Liver (tissue), 9 donors: ENCODE data around the gene LILRA6. TPM values are rescaled to one million over a fixed set of nuclear protein-coding genes. Genes with fewer than 3 reads are reported as not detected.
"Not testable (repeated sequence)": the region's sequence is repeated elsewhere in the genome, so short reads cannot be mapped to it uniquely, and the experiment has no call there.

Experiments used
- DNase-seq: peaks from one replicate; pipeline ENCODE4 v3.0.0-alpha.2; 2017; ENCODE audit warnings: low spot score
- H3K27ac ChIP-seq, 2 donors: one replicate each; pipeline ENCODE4 v1.7.0; 2013; ENCODE audit warnings: inconsistent platforms in 2 of 2, low read length in 2 of 2, control low read depth in 1 of 2, low read depth in 1 of 2, mild to moderate bottlenecking in 1 of 2
- H3K27me3 ChIP-seq, 4 donors: one replicate each; pipeline versions ENCODE4 v1.6.1 to v1.7.0; 2013; ENCODE audit warnings: low read length in 3 of 4, inconsistent platforms in 1 of 4, mild to moderate bottlenecking in 1 of 4, moderate library complexity in 1 of 4; ENCODE audit not compliant: control insufficient read depth in 4 of 4, insufficient read depth in 4 of 4
- H3K36me3 ChIP-seq, 4 donors: one replicate each; pipeline versions ENCODE4 v1.6.1 to v1.7.0; 2013; ENCODE audit warnings: low read length in 3 of 4, mild to moderate bottlenecking in 3 of 4, low read depth in 1 of 4, moderate library complexity in 1 of 4; ENCODE audit not compliant: control insufficient read depth in 4 of 4, insufficient read depth in 3 of 4
- H3K4me1 ChIP-seq, 4 donors: one replicate each; pipeline versions ENCODE4 v1.6.1 to v1.7.0; 2013; ENCODE audit warnings: low read length in 3 of 4, mild to moderate bottlenecking in 3 of 4, moderate library complexity in 1 of 4; ENCODE audit not compliant: control insufficient read depth in 4 of 4, insufficient read depth in 4 of 4
- H3K4me3 ChIP-seq, 3 donors: one replicate each; pipeline versions ENCODE4 v1.6.1 to v1.7.0; 2013; ENCODE audit warnings: low read length in 3 of 3, control low read depth in 1 of 3, low read depth in 1 of 3, mild to moderate bottlenecking in 1 of 3
- H3K9ac ChIP-seq, 2 donors: one replicate each; pipeline ENCODE4 v1.7.0; 2013; ENCODE audit warnings: low read length in 2 of 2, mild to moderate bottlenecking in 2 of 2, moderate library complexity in 2 of 2, control low read depth in 1 of 2, low read depth in 1 of 2
- H3K9me3 ChIP-seq, 4 donors: one replicate each; pipeline versions ENCODE4 v1.6.1 to v1.7.0; 2013; ENCODE audit warnings: low read length in 3 of 4; ENCODE audit not compliant: control insufficient read depth in 4 of 4
- ATF3 ChIP-seq: IDR thresholded peaks from 2 replicates; pipeline ENCODE4 v1.6.1; 2016; ENCODE audit warnings: antibody characterized with exemption
- EGR1 ChIP-seq, 2 donors: IDR thresholded peaks; 2 replicates each; pipeline ENCODE4 v1.6.1; 2016 to 2018; ENCODE audit warnings: antibody characterized with exemption in 2 of 2, low read depth in 2 of 2
- FOXA1 ChIP-seq: IDR thresholded peaks from 2 replicates; pipeline ENCODE4 v1.6.1; 2016; ENCODE audit warnings: antibody characterized with exemption
- FOXA2 ChIP-seq: IDR thresholded peaks from 2 replicates; pipeline ENCODE4 v1.6.1; 2016; ENCODE audit warnings: antibody characterized with exemption
- GABPA ChIP-seq, 2 donors: IDR thresholded peaks in 1 of 2; conservative IDR thresholded peaks in 1 of 2; 2 replicates each; pipeline ENCODE4 v1.6.1; 2016; ENCODE audit warnings: antibody characterized with exemption in 2 of 2, mild to moderate bottlenecking in 1 of 2, moderate library complexity in 1 of 2
- HNF4A ChIP-seq, 2 donors: conservative IDR thresholded peaks; 2 replicates each; pipeline ENCODE4 v1.6.1; 2016; ENCODE audit warnings: antibody characterized with exemption in 2 of 2, mild to moderate bottlenecking in 2 of 2
- HNF4G ChIP-seq: IDR thresholded peaks from 2 replicates; pipeline ENCODE4 v1.6.1; 2016; ENCODE audit warnings: antibody characterized with exemption
- JUND ChIP-seq, 2 donors: IDR thresholded peaks; 2 replicates each; pipeline ENCODE4 v1.6.1; 2016; ENCODE audit warnings: antibody characterized with exemption in 2 of 2
- NR2F2 ChIP-seq: IDR thresholded peaks from 2 replicates; pipeline ENCODE4 v1.6.1; 2016; ENCODE audit warnings: antibody characterized with exemption
- RAD21 ChIP-seq, 2 donors: IDR thresholded peaks; 2 replicates each; pipeline ENCODE4 v1.6.1; 2016; ENCODE audit warnings: antibody characterized with exemption in 2 of 2, mild to moderate bottlenecking in 2 of 2
- REST ChIP-seq: IDR thresholded peaks from 2 replicates; pipeline ENCODE4 v1.6.1; 2016; ENCODE audit warnings: antibody characterized with exemption, mild to moderate bottlenecking
- RXRA ChIP-seq, 2 donors: IDR thresholded peaks; 2 replicates each; pipeline ENCODE4 v1.6.1; 2017 to 2018; ENCODE audit warnings: antibody characterized with exemption in 2 of 2, mild to moderate bottlenecking in 1 of 2
- SP1 ChIP-seq: IDR thresholded peaks from 2 replicates; pipeline ENCODE4 v1.6.1; 2018; ENCODE audit warnings: antibody characterized with exemption, mild to moderate bottlenecking
- TAF1 ChIP-seq: conservative IDR thresholded peaks from 2 replicates; pipeline ENCODE4 v1.6.1; 2016; ENCODE audit warnings: antibody characterized with exemption, mild to moderate bottlenecking
- YY1 ChIP-seq: IDR thresholded peaks from 2 replicates; pipeline ENCODE4 v1.6.1; 2016; ENCODE audit warnings: antibody characterized with exemption, mild to moderate bottlenecking
- ZBTB33 ChIP-seq: IDR thresholded peaks from 2 replicates; pipeline ENCODE4 v1.6.1; 2016; ENCODE audit warnings: antibody characterized with exemption
- WGBS: extraction: QIAGEN DNeasy Blood & Tissue Kit; methylation state at CpG from one replicate; pipeline ENCODE4 v1.1.7; 2013; 5-methylcytosine and 5-hydroxymethylcytosine counted together
- polyA plus RNA-seq, 2 donors: library from polyadenylated mRNA; stranded (reverse) in 1 of 2; unstranded in 1 of 2; fragments of 200-250 nt in 1 of 2; fragments of >200 nt in 1 of 2; fragmentation: Nextera tagmentation in 1 of 2; extraction: Ambion mirVana in 1 of 2; gene quantifications; one replicate each; pipeline versions ENCODE4 v1.2.1 to v1.2.3, GENCODE V29; 2013 to 2015
- total RNA-seq, 2 donors: library from RNA; depleted of rRNA; stranded (reverse); fragments of >200 nt; gene quantifications; one replicate each; pipeline ENCODE4 v1.2.3, GENCODE V29; 2014
- TF ChIP-seq, protein P1 (sequence below): fragments of 150-350 bp; IDR thresholded peaks from 2 replicates; pipeline ENCODE4 v1.5.1; 2017; ENCODE audit warnings: improper control_type of control experiment, low read depth, low read length; ENCODE audit not compliant: missing input control
- TF ChIP-seq, protein P2 (sequence below): IDR thresholded peaks from 2 replicates; pipeline ENCODE4 v1.6.1; 2016; ENCODE audit warnings: antibody characterized with exemption
- donor health status: healthy.
- donor health status: healthy.
- donor health status: healthy.
- donor health status: healthy.
- donor health status: healthy.

LILRA6 gene
- total and polyA plus RNA-seq, 4 donors, result 1.0 to 2.8 (median 1.7) TPM

DNA sequence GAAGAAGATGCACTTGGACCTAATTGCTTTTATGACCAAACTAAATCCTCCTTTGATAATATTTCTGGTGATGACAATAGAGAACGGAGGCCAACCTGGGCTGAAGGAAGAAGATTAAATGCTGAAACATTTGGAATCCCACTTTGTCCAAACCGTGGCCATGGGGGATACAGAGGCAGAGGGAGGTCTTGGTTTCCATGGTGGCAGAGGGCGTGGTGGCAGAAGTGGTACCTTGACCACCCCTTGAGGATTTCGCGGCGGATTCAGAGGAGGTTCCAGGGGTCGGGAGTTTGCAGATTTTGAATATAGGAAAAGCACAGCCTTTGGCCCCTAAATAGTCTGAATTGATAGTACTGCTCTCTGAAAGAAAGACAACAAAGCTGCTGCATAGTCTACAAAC lies 12.6 kb downstream of the LILRA6 start:
- H3K4me3 ChIP-seq, result no peak overlapping the region
- no peaks in the 10 kb centered on the region for H3K36me3 ChIP-seq
- no peaks in the 10 kb centered on the region for H3K4me1 ChIP-seq
- DNase-seq, result no peak
- WGBS, result 84% methylated on average over 7 of the region's 7 CpGs
- no peaks in the 10 kb centered on the region for H3K9me3 ChIP-seq
- TF ChIP-seq, protein P1, sequence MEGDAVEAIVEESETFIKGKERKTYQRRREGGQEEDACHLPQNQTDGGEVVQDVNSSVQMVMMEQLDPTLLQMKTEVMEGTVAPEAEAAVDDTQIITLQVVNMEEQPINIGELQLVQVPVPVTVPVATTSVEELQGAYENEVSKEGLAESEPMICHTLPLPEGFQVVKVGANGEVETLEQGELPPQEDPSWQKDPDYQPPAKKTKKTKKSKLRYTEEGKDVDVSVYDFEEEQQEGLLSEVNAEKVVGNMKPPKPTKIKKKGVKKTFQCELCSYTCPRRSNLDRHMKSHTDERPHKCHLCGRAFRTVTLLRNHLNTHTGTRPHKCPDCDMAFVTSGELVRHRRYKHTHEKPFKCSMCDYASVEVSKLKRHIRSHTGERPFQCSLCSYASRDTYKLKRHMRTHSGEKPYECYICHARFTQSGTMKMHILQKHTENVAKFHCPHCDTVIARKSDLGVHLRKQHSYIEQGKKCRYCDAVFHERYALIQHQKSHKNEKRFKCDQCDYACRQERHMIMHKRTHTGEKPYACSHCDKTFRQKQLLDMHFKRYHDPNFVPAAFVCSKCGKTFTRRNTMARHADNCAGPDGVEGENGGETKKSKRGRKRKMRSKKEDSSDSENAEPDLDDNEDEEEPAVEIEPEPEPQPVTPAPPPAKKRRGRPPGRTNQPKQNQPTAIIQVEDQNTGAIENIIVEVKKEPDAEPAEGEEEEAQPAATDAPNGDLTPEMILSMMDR, result no peak
- TF ChIP-seq SP1 (no peak), YY1 (no peak), GABPA (IDR thresholded peaks at IDR 0.05 in 1 of 2, conservative IDR thresholded peaks at IDR 0.05 in 1 of 2) (no peak), FOXA2 (no peak), RXRA (IDR thresholded peaks at IDR 0.05) (no peak), FOXA1 (no peak), ZBTB33 (no peak), ATF3 (no peak), JUND (IDR thresholded peaks at IDR 0.05) (no peak), REST (no peak), RAD21 (IDR thresholded peaks at IDR 0.05) (no peak), HNF4A (conservative IDR thresholded peaks at IDR 0.05) (no peak), NR2F2 (no peak), EGR1 (IDR thresholded peaks at IDR 0.05; ENCODE audit: low read depth in 2 of 2) (no peak), TAF1 (no peak)
- TF ChIP-seq, protein P2, sequence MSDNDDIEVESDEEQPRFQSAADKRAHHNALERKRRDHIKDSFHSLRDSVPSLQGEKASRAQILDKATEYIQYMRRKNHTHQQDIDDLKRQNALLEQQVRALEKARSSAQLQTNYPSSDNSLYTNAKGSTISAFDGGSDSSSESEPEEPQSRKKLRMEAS, result no peak
- no peak overlapping the region for H3K9ac ChIP-seq
- H3K27me3 ChIP-seq, result peaks cover 0 to 3% (median 0%) of the 10 kb centered on the region in 4 donors
- no peak overlapping the region for H3K27ac ChIP-seq

DNA sequence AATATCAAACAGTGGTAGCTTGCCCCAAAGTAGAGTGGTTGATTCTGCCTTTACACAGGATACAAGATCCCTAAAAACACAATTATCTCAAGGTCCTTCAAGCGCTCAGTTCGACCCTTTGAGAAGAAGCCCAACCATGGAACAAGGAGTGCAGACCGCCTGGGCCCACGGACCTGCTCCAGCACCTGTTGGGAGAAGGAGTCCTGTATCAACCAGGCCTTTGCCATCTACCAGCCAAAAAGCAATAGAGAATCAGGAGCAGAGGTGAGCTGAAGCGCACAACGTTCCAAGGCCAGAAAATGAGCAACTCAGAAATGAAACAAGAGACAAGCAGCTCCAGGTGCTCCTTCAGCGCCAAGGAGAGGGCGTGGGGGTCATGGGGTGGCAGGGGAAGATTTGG lies 13.4 kb downstream of the LILRA6 start:
- DNase-seq, result no peak
- Histone ChIP-seq H3K27ac (no peak overlapping the region), H3K27me3 (peaks cover 0 to 3% (median 0%) of the 10 kb centered on the region in 4 donors), H3K9me3 (no peaks in the 10 kb centered on the region), H3K36me3 (no peaks in the 10 kb centered on the region), H3K9ac (no peak overlapping the region), H3K4me3 (no peak overlapping the region), H3K4me1 (no peaks in the 10 kb centered on the region)
- WGBS, result 88% methylated on average over 8 of the region's 8 CpGs
- TF ChIP-seq FOXA2 (no peak), TAF1 (no peak), HNF4G (no peak), JUND (IDR thresholded peaks at IDR 0.05) (no peak), NR2F2 (no peak)

DNA sequence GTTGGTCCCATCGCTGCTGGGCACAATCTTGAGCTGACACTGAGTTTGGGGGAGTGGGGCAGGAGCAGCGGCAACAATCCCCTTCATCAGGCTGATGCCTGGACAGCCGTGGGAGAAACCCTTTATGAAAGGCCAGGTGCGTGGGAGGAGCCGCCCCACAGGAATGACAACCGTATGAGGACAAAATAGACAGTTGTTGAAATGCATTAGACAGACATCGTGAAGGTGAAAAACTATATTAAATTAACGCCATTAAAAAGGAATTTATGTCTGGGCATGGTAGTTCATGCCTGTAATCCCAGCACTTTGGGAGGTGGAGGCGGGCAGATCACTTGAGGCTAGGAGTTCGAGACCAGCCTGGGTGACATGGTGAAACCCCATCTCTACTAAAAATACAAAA lies 18.0 kb downstream of the LILRA6 start:
- not testable (repeated sequence) for H3K4me3 ChIP-seq, H3K9ac ChIP-seq, H3K27ac ChIP-seq, H3K4me1 ChIP-seq, H3K27me3 ChIP-seq, H3K9me3 ChIP-seq, DNase-seq, H3K36me3 ChIP-seq
- 76% methylated on average over 10 of the region's 10 CpGs for WGBS

- not testable (repeated sequence) for H3K4me1 ChIP-seq, H3K27me3 ChIP-seq, H3K9me3 ChIP-seq, H3K4me3 ChIP-seq, DNase-seq, H3K27ac ChIP-seq, H3K9ac ChIP-seq, H3K36me3 ChIP-seq
- 53% methylated on average over 5 of the region's 5 CpGs for WGBS
These were observed 18.7 kb downstream of the LILRA6 start for GRCh38 chr19:54223937-54224281.
